Activated naive CD4-positive, alpha-beta T cell treated with anti-CD3 and anti-CD28 coated beads, Interleukin-2, amount 10 ng/mL, durations not matched to agents 7 days and 5 days (primary cell): Measurements from ENCODE around the gene ZNF195.
"Not testable (repeated sequence)": the region's sequence is repeated elsewhere in the genome, so short reads cannot be mapped to it uniquely, and the experiment has no call there.

ENCODE experiments used
- CTCF ChIA-PET: fragments of 350-600 bp; sonication (Branson Sonifier 250); formaldehyde crosslinking; loops from one replicate; lab custom pipeline; 2021; ENCODE audit warnings: antibody characterized with exemption; lab: Charles Lee
- DNase-seq: peaks from one replicate; pipeline ENCODE4 v3.0.0-alpha.2; 2020
- H3K27ac Mint-ChIP-seq: one replicate; pipeline ENCODE4 v1.8.0; 2021; ENCODE audit warnings: mild to moderate bottlenecking, moderate library complexity, mixed read lengths
- H3K27me3 Mint-ChIP-seq: one replicate; pipeline ENCODE4 v1.8.0; 2021; ENCODE audit warnings: mild to moderate bottlenecking, mixed read lengths
- H3K36me3 Mint-ChIP-seq: one replicate; pipeline ENCODE4 v1.8.0; 2021; ENCODE audit warnings: mixed read lengths
- H3K4me1 Mint-ChIP-seq: one replicate; pipeline ENCODE4 v1.8.0; 2021; ENCODE audit warnings: mixed read lengths
- H3K4me3 Mint-ChIP-seq: one replicate; pipeline ENCODE4 v1.8.0; 2021; ENCODE audit warnings: mild to moderate bottlenecking, moderate library complexity, mixed read lengths
- H3K9me3 Mint-ChIP-seq: one replicate; pipeline ENCODE4 v1.8.0; 2021; ENCODE audit warnings: mixed read lengths

Gene ZNF195

DNA sequence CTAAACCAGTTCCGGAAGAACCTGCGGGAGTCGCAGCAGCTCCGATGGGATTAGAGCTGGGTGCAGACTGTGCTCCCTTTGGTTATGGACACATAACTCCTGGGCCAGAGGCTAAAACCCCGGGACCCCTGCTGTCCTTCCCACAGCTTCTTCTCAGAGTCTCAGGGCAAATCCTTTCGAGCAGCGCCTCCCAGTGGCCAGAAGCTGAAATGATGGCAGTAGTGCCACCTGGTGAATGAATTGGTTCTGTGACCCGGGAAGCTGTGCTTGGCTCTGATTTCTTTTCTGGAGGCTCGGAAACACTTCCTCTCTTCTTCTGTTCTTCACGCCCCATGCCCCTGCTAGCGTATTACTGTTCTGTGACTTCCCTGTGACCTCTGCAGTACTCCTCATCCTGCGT is 29.8 kb upstream of the ZNF195 start:
- not testable (repeated sequence) for H3K4me3 Mint-ChIP-seq

DNA sequence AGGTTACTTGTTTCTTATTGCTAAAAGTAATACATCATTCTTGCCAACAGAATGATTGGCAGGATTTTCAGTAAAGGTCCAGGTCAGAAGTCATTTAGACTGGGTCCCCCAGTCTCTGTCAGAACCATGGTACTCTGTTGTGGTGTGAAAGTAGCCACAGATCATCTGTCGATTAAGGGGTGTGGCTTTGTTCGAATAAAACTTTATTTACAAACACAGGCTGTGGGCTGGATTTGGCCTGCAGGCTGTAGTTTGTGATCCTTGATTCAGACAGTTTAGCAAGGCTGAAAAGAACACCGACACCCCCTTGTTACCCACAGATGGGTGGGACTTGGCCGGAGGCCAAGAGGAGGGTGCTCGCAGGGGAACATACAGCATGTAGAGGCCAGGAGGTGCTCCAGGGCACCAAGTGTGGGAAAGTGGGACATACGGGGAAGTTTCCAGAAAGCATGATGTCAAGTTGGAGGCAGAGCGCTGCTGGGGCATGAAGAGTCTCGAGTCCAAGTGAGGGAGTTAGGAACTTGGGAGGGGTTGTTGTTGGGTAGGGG is 29.2 kb upstream of the ZNF195 start:
- not testable (repeated sequence) for H3K27ac Mint-ChIP-seq, H3K27me3 Mint-ChIP-seq, H3K36me3 Mint-ChIP-seq, DNase-seq, H3K4me3 Mint-ChIP-seq, H3K9me3 Mint-ChIP-seq, H3K4me1 Mint-ChIP-seq
- CTCF ChIA-PET: interaction anchor here (0.7 to 2.3 kb wide), 8 partner anchors 10 to 875 kb away, joined by 3 to 35 read pairs (median 6); partner anchors contain the start of gene ZNF195

More for the DNA sequence above, 29.8 kb upstream of the ZNF195 start:
- DNase-seq: peak; percentile 86
- H3K36me3 Mint-ChIP-seq, H3K27me3 Mint-ChIP-seq, H3K27ac Mint-ChIP-seq, H3K4me1 Mint-ChIP-seq, H3K9me3 Mint-ChIP-seq: not testable (repeated sequence)
- CTCF ChIA-PET: interaction anchor here (0.7 to 2.3 kb wide), 8 partner anchors 9 to 875 kb away, joined by 3 to 35 read pairs (median 6); partner anchors contain the start of gene ZNF195

DNA sequence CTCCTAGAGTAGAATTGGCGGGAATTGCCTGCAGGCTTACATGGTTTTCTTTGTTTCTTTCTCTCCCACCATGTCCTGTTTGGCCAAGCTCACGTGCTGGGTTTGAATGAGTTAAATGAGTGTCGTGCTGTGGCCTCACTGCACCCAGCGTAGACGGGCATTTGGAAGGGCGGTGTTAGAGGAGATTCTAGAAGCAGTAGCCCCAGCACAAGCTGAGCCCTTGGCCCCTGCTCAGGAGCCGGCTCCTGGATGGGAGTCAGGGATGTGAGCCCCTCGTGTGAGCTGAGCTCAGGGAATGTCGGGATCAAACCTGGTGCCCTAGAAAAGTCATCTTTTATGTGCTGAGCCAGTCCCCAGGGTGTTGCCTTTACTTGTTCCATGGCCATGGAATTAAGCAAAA is 28.0 kb upstream of the ZNF195 start:
- not testable (repeated sequence) for H3K27ac Mint-ChIP-seq, H3K4me1 Mint-ChIP-seq, H3K9me3 Mint-ChIP-seq, DNase-seq, H3K36me3 Mint-ChIP-seq, H3K27me3 Mint-ChIP-seq, H3K4me3 Mint-ChIP-seq
- CTCF ChIA-PET: interaction anchor here (0.9 to 2.8 kb wide), 3 partner anchors 11 to 66 kb away, joined by 3 to 18 read pairs (median 3); no protein-coding TSS in a partner anchor

DNA sequence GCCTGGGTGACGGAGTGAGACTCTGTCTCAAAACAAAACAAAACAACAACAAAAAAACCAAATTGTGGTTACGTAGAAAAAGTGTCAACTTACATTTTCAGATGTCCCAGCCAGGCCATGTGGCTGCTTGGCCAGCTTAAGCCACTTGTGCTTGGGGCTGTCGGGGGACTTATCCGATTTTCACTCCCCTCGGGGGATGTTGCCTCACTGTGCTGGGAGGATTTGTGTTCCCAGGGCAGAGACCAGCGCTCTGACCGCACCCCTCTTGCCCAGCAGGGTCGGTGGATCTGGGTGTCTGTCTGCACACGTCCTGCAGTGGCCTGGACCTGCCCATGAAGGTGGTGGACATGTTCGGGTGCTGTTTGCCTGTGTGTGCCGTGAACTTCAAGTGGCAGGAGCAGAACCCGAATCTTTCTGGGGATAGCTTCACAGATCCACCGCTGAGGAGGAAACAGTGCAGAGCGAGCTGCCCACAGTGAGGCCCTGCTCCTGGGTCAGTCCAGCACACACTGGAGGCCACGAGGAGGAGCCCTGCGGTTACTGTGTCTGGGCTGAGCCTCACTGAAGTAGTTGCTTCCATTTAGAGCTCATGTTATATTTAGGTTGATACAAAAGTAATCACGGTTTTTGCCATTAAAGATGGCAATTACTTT is 27.4 kb upstream of the ZNF195 start:
- H3K36me3 Mint-ChIP-seq, H3K27me3 Mint-ChIP-seq, H3K4me3 Mint-ChIP-seq, H3K9me3 Mint-ChIP-seq, H3K4me1 Mint-ChIP-seq, H3K27ac Mint-ChIP-seq, DNase-seq: not testable (repeated sequence)
- CTCF ChIA-PET: interaction anchor here (1.4 to 2.8 kb wide), 2 partner anchors 10 to 66 kb away, joined by 3 to 18 read pairs; no protein-coding TSS in a partner anchor

DNA sequence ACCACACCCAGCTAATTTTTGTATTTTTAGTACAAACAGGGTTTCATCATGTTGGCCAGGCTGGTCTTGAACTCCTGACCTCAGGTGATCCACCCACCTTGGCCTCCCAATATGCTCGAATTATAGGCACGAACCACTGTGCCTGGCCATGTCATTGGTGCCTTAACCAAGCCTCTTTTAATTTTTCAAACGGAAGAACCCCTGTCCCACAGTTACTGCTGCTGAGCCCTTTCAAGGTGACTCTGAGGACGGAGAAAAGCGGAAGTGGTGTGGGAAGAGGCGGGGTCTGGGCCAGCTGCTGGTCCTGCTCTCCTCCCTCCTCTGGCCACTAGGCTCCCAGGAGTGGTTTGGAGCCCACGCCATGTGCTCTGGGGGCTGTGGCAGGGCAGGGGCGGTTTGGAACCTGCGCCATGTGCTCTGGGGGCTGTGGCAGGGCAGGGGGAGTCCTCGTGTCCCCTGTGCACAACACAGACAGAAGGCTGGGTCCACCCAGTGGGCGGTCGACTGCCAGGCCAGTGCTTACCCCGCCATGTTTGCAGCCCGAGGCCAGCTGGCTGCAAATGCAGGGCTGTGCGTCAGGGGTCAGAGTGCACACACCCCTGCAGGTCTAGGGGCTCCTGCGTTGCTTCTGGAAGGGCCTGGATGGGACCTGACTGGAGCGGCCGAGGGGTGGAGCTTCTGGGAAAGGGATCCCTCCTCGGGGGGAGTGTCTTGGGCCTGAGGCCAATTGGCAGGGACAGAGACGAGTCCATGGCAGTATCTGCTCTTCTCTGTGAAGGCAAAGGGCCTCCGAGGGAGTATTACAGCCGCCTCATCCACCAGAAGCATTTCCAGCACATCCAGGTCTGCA is 25.4 kb upstream of the ZNF195 start:
- H3K36me3 Mint-ChIP-seq, H3K4me3 Mint-ChIP-seq, H3K27me3 Mint-ChIP-seq, DNase-seq, CTCF ChIA-PET, H3K27ac Mint-ChIP-seq, H3K4me1 Mint-ChIP-seq, H3K9me3 Mint-ChIP-seq: not testable (repeated sequence)

DNA sequence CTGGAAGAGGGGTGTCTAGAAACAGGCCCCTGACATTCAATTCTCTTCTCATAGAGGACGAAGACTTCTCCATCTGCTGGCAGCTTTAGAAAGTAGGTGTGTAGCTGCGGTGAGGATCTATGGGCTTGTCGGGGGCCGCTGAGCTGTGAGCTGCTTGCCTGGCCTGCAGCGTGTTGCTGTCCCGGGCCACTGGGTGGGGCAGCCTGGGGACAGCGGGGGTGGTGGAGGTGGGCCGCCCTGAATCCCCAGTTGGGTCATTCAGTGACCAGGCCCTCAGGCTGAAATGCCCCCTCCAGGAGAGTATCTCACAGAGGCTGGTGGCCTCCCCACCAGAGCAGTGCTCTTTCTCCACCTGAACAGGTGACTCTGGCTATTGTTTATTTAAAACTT is 23.9 kb upstream of the ZNF195 start:
- DNase-seq, H3K27me3 Mint-ChIP-seq, H3K36me3 Mint-ChIP-seq, H3K4me1 Mint-ChIP-seq, H3K4me3 Mint-ChIP-seq, H3K9me3 Mint-ChIP-seq, H3K27ac Mint-ChIP-seq: not testable (repeated sequence)
- CTCF ChIA-PET: interaction anchor here (0.8 kb wide), 1 partner anchor 51 kb away, joined by 3 read pairs; no protein-coding TSS in a partner anchor

DNA sequence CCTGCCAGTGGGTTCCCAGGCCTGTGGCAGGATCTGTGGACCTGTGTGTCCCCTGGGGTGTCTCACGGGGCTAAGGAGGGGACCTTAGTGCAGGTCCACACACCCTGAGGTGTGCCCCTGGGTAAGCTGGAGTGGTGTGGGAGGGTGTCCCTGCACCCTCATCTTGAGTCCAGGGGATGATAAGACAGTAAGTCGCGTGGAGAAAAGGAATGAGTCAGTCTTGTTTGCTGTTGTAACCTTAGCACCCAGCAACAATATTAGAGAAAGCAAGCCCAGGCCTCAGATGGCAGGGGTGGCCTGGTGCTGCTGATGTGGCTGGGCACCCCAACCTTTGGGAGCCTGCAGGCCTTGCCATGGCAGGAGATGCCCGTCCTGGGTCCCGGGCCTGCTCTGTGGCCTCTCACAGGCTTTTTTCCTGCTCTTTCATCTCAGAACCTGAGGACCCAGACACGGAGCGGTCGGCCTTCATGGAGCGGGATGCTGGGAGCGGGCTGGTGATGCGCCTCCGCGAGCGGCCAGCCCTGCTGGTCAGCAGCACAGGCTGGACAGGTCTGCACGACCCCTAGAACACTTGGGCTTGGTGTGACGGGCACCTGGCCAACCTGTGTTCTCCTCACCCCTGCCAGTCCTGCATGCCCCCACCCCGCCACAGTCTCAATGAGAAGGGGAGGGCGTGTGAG is 23.4 kb upstream of the ZNF195 start:
- CTCF ChIA-PET: interaction anchor here (0.8 kb wide), 1 partner anchor 50 kb away, joined by 3 read pairs; no protein-coding TSS in a partner anchor
- H3K27ac Mint-ChIP-seq, H3K27me3 Mint-ChIP-seq, DNase-seq, H3K4me3 Mint-ChIP-seq, H3K4me1 Mint-ChIP-seq, H3K36me3 Mint-ChIP-seq, H3K9me3 Mint-ChIP-seq: not testable (repeated sequence)

DNA sequence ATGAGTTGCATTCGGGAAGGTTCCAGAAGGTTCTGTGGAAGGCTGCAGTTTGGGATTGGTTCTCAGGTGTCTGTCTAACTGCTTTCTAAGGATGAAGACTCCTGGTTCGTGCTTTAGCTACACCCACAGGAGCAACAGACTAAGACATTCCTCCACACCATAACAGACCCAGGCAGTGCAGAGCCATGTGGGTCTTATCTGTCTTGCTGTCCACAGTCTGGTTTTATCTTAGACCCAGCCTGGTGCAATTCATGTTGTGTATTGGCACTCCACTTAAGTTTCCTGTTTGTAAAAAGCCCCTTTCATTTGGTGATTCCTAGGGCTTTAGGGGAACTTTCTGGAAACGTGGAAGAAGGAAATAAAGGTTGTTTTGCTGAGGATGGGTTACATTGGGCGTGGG is 22.1 kb upstream of the ZNF195 start:
- H3K4me1 Mint-ChIP-seq, H3K9me3 Mint-ChIP-seq, CTCF ChIA-PET, H3K27me3 Mint-ChIP-seq, DNase-seq, H3K27ac Mint-ChIP-seq, H3K36me3 Mint-ChIP-seq, H3K4me3 Mint-ChIP-seq: not testable (repeated sequence)

GRCh38 chr11:3398509-3398908 is 19.6 kb upstream of the ZNF195 start:
- H3K4me1 Mint-ChIP-seq, H3K36me3 Mint-ChIP-seq, H3K4me3 Mint-ChIP-seq: not testable (repeated sequence)

GRCh38 chr11:3398106-3398505 is 19.2 kb upstream of the ZNF195 start:
- H3K27me3 Mint-ChIP-seq, H3K36me3 Mint-ChIP-seq, CTCF ChIA-PET, H3K4me3 Mint-ChIP-seq, H3K9me3 Mint-ChIP-seq, H3K27ac Mint-ChIP-seq, DNase-seq, H3K4me1 Mint-ChIP-seq: not testable (repeated sequence)

More at GRCh38 chr11:3398509-3398908, 19.6 kb upstream of the ZNF195 start:
- H3K9me3 Mint-ChIP-seq, CTCF ChIA-PET, H3K27me3 Mint-ChIP-seq, DNase-seq, H3K27ac Mint-ChIP-seq: not testable (repeated sequence)

- H3K36me3 Mint-ChIP-seq, H3K4me1 Mint-ChIP-seq, H3K9me3 Mint-ChIP-seq, H3K4me3 Mint-ChIP-seq, CTCF ChIA-PET, H3K27ac Mint-ChIP-seq, DNase-seq: not testable (repeated sequence)
- H3K27me3 Mint-ChIP-seq: peaks cover 13% of the 10 kb centered on the region
Measured at GRCh38 chr11:3397210-3397609, 18.3 kb upstream of the ZNF195 start.

DNA sequence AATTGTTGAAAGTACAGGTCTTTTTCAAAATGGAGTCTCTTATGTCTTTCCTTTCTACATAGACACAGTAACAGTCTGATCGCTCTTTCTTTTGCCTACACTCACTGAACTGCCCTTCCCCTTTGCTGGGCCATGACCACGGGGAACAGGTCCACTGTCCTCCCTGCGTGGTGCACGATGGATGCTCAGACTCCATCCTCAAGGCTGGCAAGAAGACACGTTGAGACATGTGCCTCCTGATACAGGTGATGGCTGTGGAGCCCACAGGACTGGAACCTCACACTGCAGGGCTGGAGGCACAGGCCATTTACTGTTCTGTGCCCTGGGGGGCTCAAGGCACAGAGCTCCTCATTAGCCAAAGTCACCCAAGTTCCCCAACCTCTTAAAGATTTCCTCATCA is 16.5 kb upstream of the ZNF195 start:
- peaks cover 17% of the 10 kb centered on the region for H3K27me3 Mint-ChIP-seq
- not testable (repeated sequence) for H3K4me1 Mint-ChIP-seq, H3K9me3 Mint-ChIP-seq, H3K36me3 Mint-ChIP-seq, H3K27ac Mint-ChIP-seq, DNase-seq, H3K4me3 Mint-ChIP-seq
- CTCF ChIA-PET: interaction anchor here (1.1 to 1.6 kb wide), 2 partner anchors 11 to 16 kb away, joined by 3 read pairs; partner anchors contain the start of gene ZNF195

DNA sequence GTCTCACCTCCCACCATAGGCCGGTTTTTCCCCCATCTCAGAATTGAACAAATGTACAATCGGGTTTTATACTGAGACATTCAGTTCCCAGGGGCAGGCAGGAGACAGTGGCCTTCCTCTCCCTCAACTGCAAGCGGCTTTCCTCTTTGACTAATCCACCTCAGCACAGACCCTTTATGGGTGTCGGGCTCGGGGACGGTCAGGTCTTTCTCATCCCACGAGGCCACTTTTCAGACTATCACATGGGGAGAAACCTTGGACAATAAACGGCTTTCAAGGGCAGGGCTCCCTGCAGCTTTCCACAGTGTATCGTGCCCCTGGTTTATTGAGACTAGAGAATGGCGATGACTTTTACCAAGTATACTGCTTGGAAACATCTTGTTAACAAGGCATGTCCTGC is 16.0 kb upstream of the ZNF195 start:
- H3K4me3 Mint-ChIP-seq, H3K36me3 Mint-ChIP-seq, DNase-seq, H3K9me3 Mint-ChIP-seq, H3K4me1 Mint-ChIP-seq, H3K27ac Mint-ChIP-seq: not testable (repeated sequence)
- H3K27me3 Mint-ChIP-seq: peaks cover 17% of the 10 kb centered on the region
- CTCF ChIA-PET: interaction anchor here (1.6 kb wide), 1 partner anchor 15 kb away, joined by 3 read pairs; the partner anchor contains the start of gene ZNF195

DNA sequence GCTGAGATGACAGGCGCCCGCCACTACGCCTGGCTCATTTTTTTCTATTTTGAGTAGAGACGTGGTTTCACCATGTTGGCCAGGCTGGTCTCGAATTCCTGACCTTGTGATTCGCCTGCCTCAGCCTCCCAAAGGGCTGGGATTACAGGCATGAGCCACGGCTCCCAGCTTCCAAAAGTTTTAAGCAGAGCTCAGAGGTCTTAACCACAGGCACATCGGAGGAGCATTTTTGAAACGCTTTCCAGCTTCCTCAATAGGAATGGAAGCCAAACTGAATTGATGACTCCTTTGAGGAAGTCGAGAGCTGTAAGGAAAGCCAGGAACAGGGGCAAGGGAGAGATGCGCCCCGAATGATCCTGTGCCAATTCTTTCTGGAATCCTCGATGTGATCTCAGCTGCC is 14.5 kb upstream of the ZNF195 start:
- not testable (repeated sequence) for DNase-seq, H3K4me3 Mint-ChIP-seq

More for the DNA sequence above, 14.5 kb upstream of the ZNF195 start:
- H3K4me1 Mint-ChIP-seq, CTCF ChIA-PET, H3K9me3 Mint-ChIP-seq, H3K27ac Mint-ChIP-seq, H3K36me3 Mint-ChIP-seq: not testable (repeated sequence)
- peaks cover 17% of the 10 kb centered on the region for H3K27me3 Mint-ChIP-seq
